ENCODE data around the gene APBB1IP. TPM values are rescaled to one million over a fixed set of nuclear protein-coding genes. Genes with fewer than 3 reads are reported as not detected.
"Not testable (repeated sequence)": the region's sequence is repeated elsewhere in the genome, so short reads cannot be mapped to it uniquely, and the experiment has no call there.

The APBB1IP gene
- total and polyA plus RNA-seq, 2 donors (not counting 1 experiment from before 2014, with no cell fraction given): 60.1 to 97.0 TPM

GRCh38 chr10:26489081-26489480, 50.9 kb downstream of the APBB1IP start:
- ChIA-PET POLR2A (interaction anchor here (0.8 kb wide), 1 partner anchor 51 kb away, joined by 3 read pairs; no protein-coding TSS in a partner anchor), CTCF (interaction anchor here (0.6 kb wide), 1 partner anchor 72 kb away, joined by 3 read pairs; no protein-coding TSS in a partner anchor)
- Histone ChIP-seq H3K9ac (ENCODE audit: low read length) (no peak overlapping the region), H3K9me3 (ENCODE audit: control extremely low read depth in 1 of 3, control insufficient read depth in 2 of 3, insufficient read depth in 1 of 3, low read length in 2 of 3) (no peaks in the 10 kb centered on the region), H3K36me3 (replicated peaks in 1 of 2; ENCODE audit: control extremely low read depth in 1 of 2, control insufficient read depth in 1 of 2, extremely low read depth in 1 of 2, insufficient read depth in 2 of 2, low read length in 1 of 2) (peaks cover 0 to 27% of the 10 kb centered on the region in 2 experiments), H3K79me2 (ENCODE audit: control insufficient read depth, insufficient read depth, low read length) (peaks cover 93% of the 10 kb centered on the region), H2AFZ (ENCODE audit: insufficient read depth, low read depth, low read length, poor library complexity, severe bottlenecking) (no peak overlapping the region), H3K4me2 (replicated peaks; ENCODE audit: low read depth, low read length, poor library complexity, severe bottlenecking) (no peak overlapping the region), H3K4me1 (ENCODE audit: control insufficient read depth in 2 of 2, insufficient read depth in 2 of 2, low read length in 2 of 2) (peaks cover 23 to 25% of the 10 kb centered on the region in 2 donors), H3K27ac (ENCODE audit: low read length in 2 of 2) (no peak overlapping the region), H4K20me1 (ENCODE audit: control insufficient read depth, insufficient read depth, low read length, poor library complexity, severe bottlenecking) (no peaks in the 10 kb centered on the region), H3K4me3 (ENCODE audit: control extremely low read depth in 1 of 5, extremely low read depth in 1 of 5, insufficient read depth in 1 of 5, low read depth in 2 of 5, low read length in 4 of 5) (no peak overlapping the region), H3K27me3 (replicated peaks in 1 of 4; ENCODE audit: control extremely low read depth in 1 of 4, control insufficient read depth in 3 of 4, insufficient read depth in 4 of 4, low read length in 3 of 4) (no peaks in the 10 kb centered on the region)
- WGBS (ENCODE audit: insufficient coverage): 100% methylated on average over 2 of the region's 5 CpGs
- intact Hi-C loops (cut with micrococcal nuclease): loop anchor here (5.0 kb wide), 1 partner anchor 152 kb away; no protein-coding TSS in a partner anchor
- Mint-ChIP-seq H3K27ac (peak overlapping the region; percentile 33), H3K4me3 (no peak overlapping the region), H3K4me1 (peaks cover 40% of the 10 kb centered on the region), H3K27me3 (no peaks in the 10 kb centered on the region), H3K9me3 (ENCODE audit: insufficient read depth) (no peaks in the 10 kb centered on the region)
- DNase-seq: no peak
- TF ChIP-seq EZH2 (IDR thresholded peaks at IDR 0.05; ENCODE audit: borderline replicate concordance, insufficient read depth, low read depth, low read length, poor library complexity, severe bottlenecking) (no peak), CTCF (IDR thresholded peaks at IDR 0.05) (no peak)
- ATAC-seq (ENCODE audit: low read depth): no peak

- POLR2A ChIA-PET; H4K20me1 ChIP-seq (ENCODE audit: control insufficient read depth, insufficient read depth, low read length, poor library complexity, severe bottlenecking); H3K27me3 ChIP-seq (replicated peaks in 1 of 4; ENCODE audit: control extremely low read depth in 1 of 4, control insufficient read depth in 3 of 4, insufficient read depth in 4 of 4, low read length in 3 of 4); H3K4me3 Mint-ChIP-seq; H3K4me2 ChIP-seq (replicated peaks; ENCODE audit: low read depth, low read length, poor library complexity, severe bottlenecking); H3K27ac Mint-ChIP-seq; H3K9me3 ChIP-seq (ENCODE audit: control extremely low read depth in 1 of 3, control insufficient read depth in 2 of 3, insufficient read depth in 1 of 3, low read length in 2 of 3); H3K9ac ChIP-seq (ENCODE audit: low read length); H3K4me3 ChIP-seq (ENCODE audit: control extremely low read depth in 1 of 5, extremely low read depth in 1 of 5, insufficient read depth in 1 of 5, low read depth in 2 of 5, low read length in 4 of 5); H3K27ac ChIP-seq (ENCODE audit: low read length in 2 of 2); H3K9me3 Mint-ChIP-seq (ENCODE audit: insufficient read depth); H3K27me3 Mint-ChIP-seq; H2AFZ ChIP-seq (ENCODE audit: insufficient read depth, low read depth, low read length, poor library complexity, severe bottlenecking); ATAC-seq (ENCODE audit: low read depth); DNase-seq: not testable (repeated sequence)
- no CpG with 5 or more reads among the region's 7 CpGs for WGBS (ENCODE audit: insufficient coverage)
- peaks cover 0 to 37% of the 10 kb centered on the region in 2 experiments for H3K36me3 ChIP-seq (replicated peaks in 1 of 2; ENCODE audit: control extremely low read depth in 1 of 2, control insufficient read depth in 1 of 2, extremely low read depth in 1 of 2, insufficient read depth in 2 of 2, low read length in 1 of 2)
- peaks cover 17 to 19% of the 10 kb centered on the region in 2 donors for H3K4me1 ChIP-seq (ENCODE audit: control insufficient read depth in 2 of 2, insufficient read depth in 2 of 2, low read length in 2 of 2)
- intact Hi-C loops (cut with micrococcal nuclease): loop anchor here (10.0 kb wide), 1 partner anchor 54 kb away; no protein-coding TSS in a partner anchor
- CTCF ChIA-PET: interaction anchor here (1.0 kb wide), 1 partner anchor 19 kb away, joined by 3 read pairs; no protein-coding TSS in a partner anchor
- H3K4me1 Mint-ChIP-seq: peaks cover 34% of the 10 kb centered on the region
- H3K79me2 ChIP-seq (ENCODE audit: control insufficient read depth, insufficient read depth, low read length): peaks cover 88% of the 10 kb centered on the region
These were observed 52.2 kb downstream of the APBB1IP start for GRCh38 chr10:26490367-26490766.

All from B cell (primary cell).